Renal pelvis (tissue), 4 donors: ENCODE measurements around the gene OS9. TPM values are rescaled to one million over a fixed set of nuclear protein-coding genes. Genes with fewer than 3 reads are reported as not detected.
"Not testable (repeated sequence)": the region's sequence is repeated elsewhere in the genome, so short reads cannot be mapped to it uniquely, and the experiment has no call there.

ENCODE experiments used
- DNase-seq: peaks from one replicate; pipeline ENCODE4 v3.0.0-alpha.2; 2013
- polyA plus RNA-seq, 3 donors: library from polyadenylated mRNA; unstranded; fragments of 120-200 nt; gene quantifications; one replicate each; pipeline ENCODE4 v1.2.1, GENCODE V29; 2013; ENCODE audit not compliant: insufficient read length in 3 of 3

OS9 gene
- polyA plus RNA-seq, 3 donors, result 197 to 226 (median 220) TPM

- no peak for DNase-seq
Measured at GRCh38 chr12:57672801-57673200, 21.1 kb upstream of the OS9 start.

DNA sequence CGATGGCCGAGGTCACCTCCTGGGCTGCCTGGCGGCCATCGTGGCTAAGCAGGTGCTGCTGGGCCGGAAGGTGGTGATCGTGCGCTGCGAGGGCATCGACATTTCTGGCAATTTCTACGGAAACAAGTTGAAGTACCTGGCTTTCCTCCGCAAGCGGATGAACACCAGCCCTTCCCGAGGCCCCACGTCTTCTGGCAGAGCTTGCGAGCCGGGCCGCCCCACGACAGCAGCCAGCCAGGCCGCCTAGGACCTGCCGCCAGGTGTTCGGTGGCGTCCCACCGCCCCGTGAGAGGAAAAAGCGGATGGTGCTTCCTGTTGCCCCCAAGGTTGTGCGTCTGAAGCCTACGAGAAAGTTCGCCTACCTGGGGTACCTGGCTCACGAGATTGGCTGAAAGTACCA, 19.2 kb upstream of the OS9 start:
- DNase-seq, result no peak

GRCh38 chr12:57677947-57678346, 16.0 kb upstream of the OS9 start:
- not testable (repeated sequence) for DNase-seq

DNA sequence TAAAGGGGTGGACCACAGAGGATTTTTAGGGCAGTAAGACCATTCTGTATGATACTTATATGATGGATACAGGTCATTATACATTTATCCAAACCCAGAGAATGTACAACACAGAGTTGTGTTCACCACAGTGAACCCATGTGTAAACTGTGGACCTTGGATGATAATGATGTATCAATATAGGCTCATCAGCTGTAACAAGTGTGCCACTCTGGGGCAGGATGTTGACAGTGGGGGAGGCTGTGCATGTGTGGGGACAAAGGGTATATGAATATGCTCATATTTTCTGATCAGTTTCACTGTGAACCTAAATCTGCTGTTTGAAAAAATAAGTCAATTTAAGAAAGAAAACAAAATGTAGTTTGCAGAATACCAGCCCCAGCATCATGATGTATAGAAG, 14.2 kb upstream of the OS9 start:
- no peak for DNase-seq

- no peak for DNase-seq
Measured at GRCh38 chr12:57687862-57688261, 6.1 kb upstream of the OS9 start.

DNA sequence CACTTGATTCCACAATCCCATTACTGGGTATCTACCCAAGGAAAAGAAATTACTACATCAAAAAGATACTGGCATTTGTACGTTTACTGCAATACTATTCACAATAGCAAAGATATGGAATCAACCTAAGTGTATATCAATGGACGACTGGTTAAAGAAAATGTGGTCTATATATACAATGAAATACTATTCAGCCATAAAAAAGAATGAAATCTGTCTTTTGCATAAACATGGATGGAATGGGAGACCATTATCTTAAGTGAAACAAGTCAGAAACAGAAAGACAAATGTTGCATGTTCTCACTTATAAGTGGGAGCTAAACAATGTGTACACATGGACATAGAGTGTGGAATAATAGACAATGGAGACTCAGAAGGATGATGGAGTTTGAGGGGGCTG, 5.0 kb upstream of the OS9 start:
- DNase-seq, result no peak

GRCh38 chr12:57692500-57692899, 1.4 kb upstream of the OS9 start:
- no peak for DNase-seq

- DNase-seq, result no peak
Measured at GRCh38 chr12:57693317-57693658, 644 bp upstream of the OS9 start.

DNA sequence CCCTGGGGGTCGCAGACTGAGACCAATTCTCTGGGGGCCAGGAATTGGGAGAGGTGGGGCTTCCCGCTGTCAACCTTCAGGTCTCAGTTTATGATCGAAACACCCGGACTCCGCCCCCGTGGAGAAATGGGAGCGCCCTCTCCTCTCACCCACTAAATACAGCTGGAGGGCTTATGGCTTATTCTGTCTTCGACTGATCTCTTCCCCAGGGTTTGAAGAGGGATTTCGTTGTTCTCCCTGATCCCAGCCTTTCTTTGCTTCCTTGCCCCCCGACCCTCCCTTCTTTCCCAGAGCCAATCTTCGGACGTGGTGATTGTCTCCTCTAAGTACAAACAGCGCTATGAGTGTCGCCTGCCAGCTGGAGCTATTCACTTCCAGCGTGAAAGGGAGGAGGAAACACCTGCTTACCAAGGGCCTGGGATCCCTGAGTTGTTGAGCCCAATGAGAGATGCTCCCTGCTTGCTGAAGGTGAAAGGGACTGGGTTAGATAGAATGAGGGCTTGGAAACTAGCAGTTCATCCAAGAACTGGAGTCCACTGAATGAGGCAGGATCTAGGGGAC, 607 bp downstream of the OS9 start:
- DNase-seq, result peak; percentile 9

GRCh38 chr12:57695770-57696432, 2.0 kb downstream of the OS9 start:
- DNase-seq, result no peak

DNA sequence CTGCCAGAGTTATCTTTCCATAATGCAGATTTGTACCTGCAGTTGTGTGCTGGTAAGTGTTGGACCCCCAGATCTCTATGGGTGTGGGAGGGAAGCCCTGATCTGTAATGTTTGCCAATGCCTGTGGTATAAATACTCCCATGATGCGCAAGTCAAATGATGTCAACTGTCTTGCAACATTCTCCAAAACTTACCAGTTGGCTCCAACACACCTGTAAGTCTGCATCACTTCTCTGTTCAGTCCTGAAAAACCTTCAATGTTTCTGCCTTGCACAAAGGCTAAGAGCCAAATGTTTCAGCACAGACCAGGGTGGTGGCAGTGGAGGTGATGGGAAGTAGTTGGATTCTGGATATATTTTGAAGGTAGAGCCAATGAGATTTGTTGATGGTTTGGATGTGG, 3.1 kb downstream of the OS9 start:
- DNase-seq, result no peak

DNA sequence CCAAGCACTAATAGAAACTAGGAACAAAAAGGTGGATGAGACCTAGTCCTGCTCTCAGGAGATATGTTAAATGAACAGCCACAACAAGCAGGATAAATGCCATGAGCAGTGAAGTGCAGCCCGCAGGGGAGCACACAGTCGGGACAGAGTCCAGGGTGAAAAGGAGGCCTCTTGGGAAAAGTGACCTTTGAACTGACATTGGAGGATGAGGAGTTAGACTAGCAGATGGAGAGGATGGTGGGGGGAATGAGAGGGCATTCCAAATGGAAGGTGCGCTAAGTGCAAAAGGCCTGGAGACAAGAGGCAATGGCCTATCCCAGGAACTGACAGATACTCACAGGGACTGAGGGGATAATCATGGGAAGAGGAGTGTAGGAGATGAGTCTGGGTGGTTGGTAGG, 4.5 kb downstream of the OS9 start:
- DNase-seq, result no peak

DNA sequence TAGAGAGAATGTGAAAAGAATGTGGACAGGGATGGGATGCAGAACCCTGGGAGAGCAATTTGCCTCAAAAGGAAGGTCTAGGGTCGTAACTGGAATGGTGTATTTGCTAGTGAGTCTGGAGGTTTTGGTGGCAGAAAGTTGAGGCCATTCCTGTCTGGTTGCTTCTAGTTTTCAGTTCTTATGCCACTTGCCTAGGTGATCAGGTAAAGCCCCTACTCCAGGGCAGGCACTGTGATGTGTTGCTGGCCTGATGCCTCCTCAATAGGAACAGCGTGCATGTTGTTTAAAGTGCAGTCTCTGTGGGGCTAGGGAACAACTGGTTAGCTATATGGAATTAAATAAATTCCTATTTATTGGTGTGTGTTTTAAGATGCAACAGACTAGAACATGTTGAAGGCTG, 6.4 kb downstream of the OS9 start:
- DNase-seq, result no peak

- DNase-seq, result no peak
Measured at GRCh38 chr12:57707250-57707649, 13.3 kb downstream of the OS9 start.

DNA sequence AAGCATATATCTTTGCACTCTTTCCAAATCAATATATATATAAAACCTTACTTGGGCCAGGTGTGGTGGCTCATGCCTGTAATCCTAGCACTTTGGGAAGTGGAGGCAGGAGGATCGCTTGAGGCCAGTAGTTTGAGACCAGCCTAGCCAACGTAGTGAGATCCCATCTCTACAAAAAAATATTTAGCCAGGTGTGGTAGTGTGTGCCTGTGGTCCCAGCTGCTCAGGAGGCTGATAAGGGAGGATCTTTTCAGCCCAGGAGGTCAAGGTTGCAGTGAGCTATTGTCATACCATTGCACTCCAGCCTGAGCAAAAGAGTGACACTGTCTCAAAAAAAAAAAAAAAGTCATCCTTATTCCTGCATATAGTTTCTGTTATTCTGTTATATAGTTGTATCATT, 14.4 kb downstream of the OS9 start:
- DNase-seq, result no peak

- DNase-seq, result no peak
Measured at GRCh38 chr12:57712701-57713100, 18.8 kb downstream of the OS9 start.

- DNase-seq, result no peak
Measured at GRCh38 chr12:57713209-57713608, 19.3 kb downstream of the OS9 start.

DNA sequence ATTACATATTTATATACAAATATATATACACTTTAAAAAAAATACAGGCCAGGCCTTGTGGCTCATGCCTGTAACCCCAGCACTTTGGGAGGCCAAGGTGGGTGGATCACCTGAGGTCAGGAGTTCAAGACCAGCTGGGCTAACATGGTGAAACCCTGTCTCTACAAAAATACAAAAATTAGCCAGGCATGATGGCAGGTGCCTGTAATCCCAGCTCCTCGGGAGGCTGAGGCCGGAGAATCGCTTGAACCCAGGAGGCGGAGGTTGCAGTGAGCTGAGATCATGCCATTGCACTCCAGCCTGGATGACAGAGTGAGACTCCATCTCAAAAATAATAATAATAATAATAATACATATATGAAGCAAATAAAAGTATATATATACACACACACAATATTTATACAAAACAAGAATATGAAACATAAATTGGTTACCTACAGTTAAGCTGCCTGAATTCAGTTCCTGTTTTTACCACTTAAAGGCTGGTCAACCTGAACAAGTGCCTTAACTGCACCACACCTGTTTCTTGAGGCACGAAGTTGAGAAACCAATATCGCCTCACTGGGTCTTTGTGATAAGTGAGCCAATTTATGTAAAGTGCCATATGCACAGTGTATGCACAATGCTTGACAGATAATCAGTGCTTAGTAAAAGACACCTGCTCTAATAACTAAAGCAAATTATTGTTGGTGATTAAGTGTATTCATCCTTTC, 21.3 kb downstream of the OS9 start:
- DNase-seq, result not testable (repeated sequence)

DNA sequence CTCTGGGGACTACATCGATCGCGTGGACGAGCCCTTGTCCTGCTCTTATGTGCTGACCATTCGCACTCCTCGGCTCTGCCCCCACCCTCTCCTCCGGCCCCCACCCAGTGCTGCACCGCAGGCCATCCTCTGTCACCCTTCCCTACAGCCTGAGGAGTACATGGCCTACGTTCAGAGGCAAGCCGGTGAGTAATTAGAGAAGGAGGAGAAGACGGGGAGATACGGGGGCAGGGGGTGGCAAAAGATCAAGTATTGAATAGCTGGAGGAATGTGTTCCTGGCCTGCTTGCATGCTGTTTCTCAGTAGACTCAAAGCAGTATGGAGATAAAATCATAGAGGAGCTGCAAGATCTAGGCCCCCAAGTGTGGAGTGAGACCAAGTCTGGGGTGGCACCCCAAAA, 21.9 kb downstream of the OS9 start:
- no peak for DNase-seq

DNA sequence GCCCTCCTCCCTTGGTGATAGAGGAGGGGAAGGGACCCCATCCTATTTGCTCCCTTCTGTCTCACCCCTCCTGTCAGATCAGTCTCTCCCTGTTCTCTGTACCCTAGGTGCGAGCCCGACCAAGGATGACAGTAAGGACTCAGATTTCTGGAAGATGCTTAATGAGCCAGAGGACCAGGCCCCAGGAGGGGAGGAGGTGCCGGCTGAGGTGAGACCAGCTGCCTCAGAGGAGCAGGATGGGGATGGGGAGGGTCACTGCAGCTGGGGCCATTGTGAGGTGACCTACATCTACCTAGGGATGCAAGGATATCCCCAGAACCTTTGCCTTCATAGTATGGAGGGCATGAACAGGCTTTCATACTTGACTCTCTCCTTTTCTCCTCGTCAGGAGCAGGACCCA, 22.4 kb downstream of the OS9 start:
- DNase-seq, result no peak

- DNase-seq, result no peak
Measured at GRCh38 chr12:57717131-57717530, 23.2 kb downstream of the OS9 start.

DNA sequence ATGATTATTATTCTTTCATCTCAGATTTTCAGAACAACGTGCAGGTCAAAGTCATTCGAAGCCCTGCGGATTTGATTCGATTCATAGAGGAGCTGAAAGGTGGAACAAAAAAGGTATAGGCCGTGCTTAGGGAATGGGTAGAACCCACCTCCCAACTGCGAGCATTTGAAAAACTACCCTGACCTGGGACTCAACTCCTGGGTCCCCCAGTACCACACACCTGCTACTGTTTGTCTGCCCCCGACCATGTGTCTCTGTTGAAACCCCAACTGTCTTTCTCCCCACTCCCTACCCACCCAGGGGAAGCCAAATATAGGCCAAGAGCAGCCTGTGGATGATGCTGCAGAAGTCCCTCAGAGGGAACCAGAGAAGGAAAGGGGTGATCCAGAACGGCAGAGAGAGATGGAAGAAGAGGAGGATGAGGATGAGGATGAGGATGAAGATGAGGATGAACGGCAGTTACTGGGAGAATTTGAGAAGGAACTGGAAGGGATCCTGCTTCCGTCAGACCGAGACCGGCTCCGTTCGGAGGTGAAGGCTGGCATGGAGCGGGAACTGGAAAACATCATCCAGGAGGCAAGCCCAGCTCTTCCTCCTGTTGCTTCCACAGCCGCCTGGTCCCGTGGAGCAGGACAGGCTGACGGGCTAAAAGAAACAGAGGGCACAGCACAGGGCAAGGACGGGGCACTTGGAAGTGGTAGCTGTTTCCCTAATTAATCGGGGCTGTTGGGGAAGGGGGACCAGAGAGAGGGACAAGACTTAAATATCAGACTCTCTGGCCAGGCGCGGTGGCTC, 24.1 kb downstream of the OS9 start:
- no peak for DNase-seq
